ENCODE measurements around the gene MIER3.
"Not testable (repeated sequence)": the region's sequence is repeated elsewhere in the genome, so short reads cannot be mapped to it uniquely, and the experiment has no call there.

MIER3 gene, protein sequence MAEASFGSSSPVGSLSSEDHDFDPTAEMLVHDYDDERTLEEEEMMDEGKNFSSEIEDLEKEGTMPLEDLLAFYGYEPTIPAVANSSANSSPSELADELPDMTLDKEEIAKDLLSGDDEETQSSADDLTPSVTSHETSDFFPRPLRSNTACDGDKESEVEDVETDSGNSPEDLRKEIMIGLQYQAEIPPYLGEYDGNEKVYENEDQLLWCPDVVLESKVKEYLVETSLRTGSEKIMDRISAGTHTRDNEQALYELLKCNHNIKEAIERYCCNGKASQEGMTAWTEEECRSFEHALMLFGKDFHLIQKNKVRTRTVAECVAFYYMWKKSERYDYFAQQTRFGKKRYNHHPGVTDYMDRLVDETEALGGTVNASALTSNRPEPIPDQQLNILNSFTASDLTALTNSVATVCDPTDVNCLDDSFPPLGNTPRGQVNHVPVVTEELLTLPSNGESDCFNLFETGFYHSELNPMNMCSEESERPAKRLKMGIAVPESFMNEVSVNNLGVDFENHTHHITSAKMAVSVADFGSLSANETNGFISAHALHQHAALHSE

DNA sequence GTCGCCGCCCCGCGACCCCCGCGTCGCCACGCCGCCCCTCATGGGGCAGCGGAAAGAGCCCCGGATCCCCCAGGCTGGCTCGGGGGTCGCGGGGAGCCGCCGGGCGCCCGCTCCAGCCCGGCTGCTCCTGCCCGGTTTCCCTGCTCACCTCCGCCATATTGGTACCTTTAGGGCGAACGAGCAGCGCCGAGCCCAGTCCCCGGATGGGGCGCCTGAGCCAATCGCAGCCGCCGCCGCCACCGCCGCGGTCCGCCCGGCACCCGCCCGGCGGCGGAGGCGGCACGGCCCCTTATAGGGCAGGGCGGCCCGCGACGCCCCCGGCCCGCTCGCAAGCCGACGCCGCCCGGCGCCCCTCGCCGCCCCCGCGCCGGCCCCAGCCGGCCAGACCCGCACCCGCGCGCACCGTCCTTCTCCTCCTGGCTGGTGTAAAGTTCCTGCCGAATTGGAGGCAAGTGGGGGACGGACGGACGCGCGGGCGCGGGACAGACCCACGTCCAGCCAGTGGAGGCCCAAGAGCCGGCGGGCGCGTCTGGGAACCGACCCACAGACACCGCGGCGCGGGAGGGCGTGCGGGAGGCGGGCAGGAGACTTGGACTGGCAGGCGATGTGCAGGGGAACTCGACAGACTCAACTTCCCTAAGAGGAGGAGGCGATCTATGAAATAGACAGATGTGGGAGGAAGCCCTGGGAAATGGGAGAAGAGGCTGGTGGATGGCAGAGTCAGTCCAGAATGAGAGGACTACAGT lies at the start of gene MIER3:
Gene MIER3, minus strand, starts transcription at position 178 of the 746 bp plus-strand sequence. Its CDS starts 21 bp downstream, at position 157.
- peak; percentile 90 for DNase-seq (ENCODE audit: low spot score)

DNA sequence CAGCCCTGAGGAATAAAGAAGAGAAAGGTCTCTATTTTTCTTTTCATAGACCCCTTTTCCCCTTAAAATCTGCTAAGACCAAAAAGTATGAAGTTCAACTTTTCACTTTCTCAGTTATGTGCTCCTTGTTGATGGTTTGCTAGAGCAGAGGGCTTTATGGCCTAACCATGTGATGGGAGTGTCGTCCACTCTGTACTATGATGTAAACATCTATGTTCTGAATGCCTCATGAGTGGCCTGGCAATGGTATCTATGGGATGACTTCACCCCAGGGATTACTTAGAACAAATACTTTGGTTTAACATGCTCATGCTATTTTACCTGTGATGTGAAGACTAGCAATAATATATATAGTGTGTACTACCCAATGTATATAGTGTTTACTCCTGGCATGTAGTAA lies 43.7 kb upstream of the MIER3 start:
- DNase-seq (ENCODE audit: low spot score) = no peak

DNA sequence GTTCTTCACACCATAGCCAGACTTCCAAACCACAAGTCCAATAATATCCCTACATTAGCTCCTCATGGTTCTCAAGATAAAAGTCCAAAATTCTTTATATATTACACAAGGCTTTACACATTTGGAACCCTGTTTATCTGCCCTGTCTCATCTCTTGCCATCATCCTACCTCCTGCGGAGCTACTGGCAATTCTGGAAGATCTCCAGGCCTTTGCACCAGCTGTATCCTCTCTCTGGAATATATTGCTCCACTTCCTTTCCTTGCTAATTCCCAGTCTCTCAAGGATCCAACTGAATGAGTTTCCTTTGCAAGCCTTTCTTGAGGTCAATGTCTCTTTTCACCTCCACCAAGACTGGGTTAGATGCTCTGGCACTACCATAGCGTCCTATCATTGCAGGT lies 41.3 kb upstream of the MIER3 start:
- no peak for DNase-seq (ENCODE audit: low spot score)

DNA sequence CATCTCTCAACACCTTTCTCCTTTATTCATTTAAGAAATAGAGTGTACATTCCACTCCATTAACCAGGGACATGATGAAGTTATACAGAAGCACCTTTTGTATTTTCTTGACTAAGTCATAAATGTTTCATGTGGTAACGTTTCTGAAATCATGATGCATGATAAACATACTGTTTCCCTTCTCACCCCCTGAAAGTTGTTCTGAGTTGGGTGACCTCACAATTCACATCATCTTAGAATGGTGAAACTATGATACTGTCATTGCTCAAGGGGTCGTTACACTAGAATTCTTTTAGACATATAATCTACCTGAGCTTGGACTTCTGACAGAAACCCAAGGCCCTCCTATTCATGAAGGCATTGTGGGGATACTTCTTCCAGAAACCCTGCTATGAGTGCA lies 37.8 kb upstream of the MIER3 start:
- DNase-seq (ENCODE audit: low spot score) = no peak

DNA sequence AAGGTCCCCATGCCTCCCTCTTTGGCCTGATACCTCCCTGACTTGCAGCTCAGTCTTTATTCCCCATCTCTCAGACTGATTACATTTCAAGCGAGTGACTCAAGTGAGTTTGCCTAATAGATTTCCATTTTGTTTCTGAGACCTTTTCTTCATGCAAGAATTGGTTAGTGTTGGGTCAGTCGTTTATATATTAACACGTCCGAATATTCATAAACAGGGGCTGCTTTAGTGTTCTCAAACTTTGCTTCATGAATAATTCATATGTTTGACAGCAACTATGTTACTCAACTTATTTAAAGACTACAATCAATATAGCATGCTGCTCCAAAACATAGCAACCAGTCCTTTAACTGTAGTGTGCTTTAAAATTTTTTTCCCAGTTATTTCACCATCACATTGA lies 36.6 kb upstream of the MIER3 start:
- no peak for DNase-seq (ENCODE audit: low spot score)

DNA sequence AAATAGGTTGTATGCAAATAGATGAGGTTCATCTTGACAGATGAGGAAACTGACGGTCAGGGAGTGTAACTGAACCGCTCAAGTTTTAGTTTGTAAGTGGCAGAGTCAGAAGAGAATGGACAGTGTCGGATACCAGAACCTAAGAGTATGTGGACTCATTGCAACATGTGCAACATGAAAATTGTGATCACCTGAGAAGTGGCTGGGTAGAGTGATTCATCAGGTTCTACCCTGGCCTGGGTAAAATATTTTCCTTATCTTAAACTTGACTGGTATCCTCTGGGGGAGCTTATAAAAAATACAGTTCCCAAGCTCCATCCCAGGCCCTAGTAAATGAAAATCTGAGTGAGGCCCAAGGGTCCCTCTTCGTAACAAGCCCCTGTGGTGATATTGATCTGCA lies 35.2 kb upstream of the MIER3 start:
- no peak for DNase-seq (ENCODE audit: low spot score)

DNA sequence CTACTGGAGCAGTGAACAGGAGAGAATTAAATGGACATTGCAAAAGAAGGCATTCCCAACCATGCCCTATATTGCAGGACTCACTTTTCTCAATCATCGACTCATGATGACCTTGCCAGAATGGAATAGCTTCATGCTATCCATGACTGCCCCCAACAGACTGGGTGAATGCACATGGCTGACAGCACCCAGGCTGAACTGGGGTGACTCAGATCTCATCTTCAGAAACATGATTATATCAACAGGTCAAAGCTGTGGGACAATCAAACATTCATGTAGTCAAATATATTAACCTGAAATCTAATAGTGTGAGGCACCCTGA lies 34.7 kb upstream of the MIER3 start:
- DNase-seq (ENCODE audit: low spot score) = no peak

DNA sequence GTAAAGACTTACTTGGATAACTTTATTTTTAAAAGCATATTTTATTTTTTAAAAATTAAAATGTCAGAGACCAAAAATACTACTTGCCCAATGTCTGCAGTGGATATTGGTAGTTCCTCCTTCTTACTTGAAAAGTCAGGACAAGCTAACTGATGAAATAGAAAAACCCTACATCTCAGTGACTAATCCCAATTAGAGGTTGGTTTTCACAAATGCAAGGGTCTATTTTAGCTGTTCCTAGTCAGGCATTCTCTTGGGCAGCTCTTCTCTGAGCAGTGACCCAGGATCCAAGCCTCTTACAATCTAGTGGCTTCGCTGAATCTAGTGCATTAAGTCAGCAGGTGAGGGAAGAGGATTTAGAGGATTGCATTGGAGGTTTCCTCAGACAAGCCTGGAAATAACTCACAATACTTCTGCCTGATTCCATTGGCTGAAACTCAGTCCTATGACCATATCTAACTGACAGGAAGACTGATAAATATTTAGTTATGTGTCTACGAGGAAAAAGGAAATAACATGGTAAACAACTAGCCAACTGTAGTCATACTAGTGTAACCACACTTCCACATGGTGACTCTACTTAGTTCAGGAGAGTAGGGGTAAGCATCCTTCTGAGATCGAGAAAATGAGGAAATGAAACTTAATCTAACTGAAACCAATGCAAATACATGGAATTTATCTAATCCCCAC lies 34.2 kb upstream of the MIER3 start:
- no peak for DNase-seq (ENCODE audit: low spot score)

DNA sequence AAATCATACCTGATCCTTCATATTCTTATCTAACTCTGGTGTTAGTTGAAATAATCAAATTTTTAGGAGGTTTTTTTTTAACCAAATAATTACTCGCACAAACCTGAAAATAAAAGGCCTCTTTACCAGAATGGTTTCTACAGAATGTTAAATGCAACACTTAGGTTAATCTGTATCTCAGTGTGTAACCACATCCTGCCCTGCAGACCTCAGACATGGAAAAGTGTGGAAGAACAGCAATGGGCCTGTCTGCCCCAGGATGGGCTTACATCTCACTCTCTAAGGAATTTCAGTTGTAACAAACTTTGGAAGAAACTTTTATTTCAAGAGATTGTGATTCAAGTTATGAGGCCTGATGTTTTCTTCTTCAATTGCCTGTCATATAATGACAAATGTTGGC lies 32.5 kb upstream of the MIER3 start:
- DNase-seq (ENCODE audit: low spot score) = no peak

DNA sequence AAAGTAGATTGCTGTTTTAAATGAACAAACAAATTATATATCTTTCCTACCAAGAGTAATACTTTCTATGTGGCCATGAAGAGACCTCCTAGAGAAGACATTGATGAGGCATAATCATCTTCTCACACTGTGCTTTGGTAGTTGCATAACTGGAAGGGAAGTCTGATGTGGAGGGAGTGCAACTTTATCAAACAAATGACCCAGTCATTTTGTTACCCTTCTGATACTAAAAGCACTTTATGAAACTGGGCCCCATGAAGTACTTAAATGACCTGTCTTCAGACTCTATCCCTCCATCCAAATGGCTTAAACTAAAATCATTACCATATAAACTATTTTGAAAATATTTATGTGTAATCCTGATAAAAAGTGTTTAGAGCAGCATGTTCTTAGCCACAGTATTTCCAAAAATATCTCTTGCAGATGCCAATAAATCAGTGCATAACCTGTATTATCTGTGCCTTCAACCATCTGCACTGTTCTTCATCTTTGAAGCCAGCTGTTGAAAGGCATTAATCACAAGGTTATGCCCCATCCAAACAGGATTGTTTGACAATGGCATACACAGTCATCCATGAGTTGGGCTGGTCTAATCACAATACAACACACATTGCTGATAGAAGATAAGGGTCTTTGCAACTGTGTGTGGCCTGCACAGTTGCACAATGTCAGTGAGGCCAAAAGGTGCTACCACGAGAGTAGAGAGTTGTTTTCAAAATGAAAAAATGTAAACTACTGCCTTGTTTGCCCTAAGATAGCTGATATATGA lies 31.9 kb upstream of the MIER3 start:
- DNase-seq (ENCODE audit: low spot score) = no peak

DNA sequence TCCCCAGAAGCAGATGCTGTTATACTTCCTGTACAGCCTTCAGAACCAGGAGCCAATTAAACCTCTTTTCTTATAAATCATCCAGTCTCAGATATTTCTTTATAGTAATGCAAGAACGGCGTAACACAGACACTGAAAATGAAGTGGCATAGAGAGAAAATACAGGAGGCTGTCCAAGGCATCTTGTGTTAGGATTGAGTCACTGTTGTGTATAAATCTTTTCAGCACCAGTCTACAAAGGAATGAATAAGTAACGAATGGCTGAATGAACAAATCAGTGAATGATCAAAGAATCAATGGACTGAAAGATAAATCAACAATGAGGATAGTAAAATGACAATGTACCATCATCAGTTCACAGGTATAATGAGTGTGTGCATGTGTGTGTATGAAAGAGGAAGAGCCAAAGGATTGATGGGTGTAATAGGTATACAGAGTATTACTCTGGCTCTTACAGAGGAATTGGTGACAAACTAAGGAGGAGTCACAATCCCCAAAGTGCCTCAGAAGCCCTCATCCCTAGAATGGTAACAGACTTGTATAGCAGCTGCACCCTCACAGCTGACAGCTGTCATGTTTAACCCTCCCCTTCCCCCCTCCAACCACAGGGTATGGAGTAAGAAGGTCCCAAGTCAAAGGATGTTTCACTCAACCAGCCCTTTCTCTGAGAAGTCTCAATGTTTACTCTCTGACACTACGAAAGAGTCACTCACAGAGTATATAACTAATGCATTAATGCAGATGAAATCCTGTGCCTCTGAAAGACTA lies 29.8 kb upstream of the MIER3 start:
- DNase-seq (ENCODE audit: low spot score) = no peak

DNA sequence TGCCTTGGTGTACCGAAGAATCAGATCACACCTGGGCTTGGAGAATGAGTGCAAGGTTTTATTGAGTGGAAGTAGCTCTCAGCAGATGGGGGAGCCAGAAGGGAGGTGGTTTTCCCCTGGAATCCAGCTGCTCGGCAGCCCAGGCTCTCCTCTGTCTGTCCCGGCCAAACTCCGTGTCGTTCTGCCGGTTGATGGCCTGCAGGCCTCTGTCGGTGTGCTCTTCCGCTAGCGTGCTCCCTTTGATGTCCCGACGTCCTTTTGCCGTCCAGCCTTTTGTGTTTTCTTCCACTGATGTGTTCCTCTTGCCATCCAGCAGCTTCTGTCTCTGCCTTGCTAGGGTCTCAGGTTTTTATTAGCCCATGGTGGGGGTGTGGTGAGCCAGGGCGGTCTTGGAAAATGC lies 28.0 kb upstream of the MIER3 start:
- no peak for DNase-seq (ENCODE audit: low spot score)

DNA sequence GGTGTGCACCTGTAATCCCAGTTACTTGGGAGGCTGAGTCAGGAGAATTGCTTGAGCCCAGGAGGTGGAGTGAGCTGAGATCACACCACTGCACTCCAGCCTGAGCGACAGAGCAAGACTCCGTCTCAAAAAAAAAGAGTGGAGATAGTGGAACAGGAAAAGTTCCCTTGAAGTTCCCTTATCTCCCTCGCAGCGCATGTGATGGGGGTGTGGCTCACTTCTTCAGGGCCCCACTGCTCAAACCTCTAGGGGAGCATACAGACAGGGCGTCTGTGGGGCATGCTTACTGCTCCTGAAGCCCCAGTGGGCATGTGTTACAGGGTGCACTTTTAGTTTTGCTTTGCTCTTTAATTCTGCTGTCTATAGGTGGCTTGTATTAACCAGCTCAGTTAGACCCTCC lies 27.6 kb upstream of the MIER3 start:
- not testable (repeated sequence) for DNase-seq (ENCODE audit: low spot score)

DNA sequence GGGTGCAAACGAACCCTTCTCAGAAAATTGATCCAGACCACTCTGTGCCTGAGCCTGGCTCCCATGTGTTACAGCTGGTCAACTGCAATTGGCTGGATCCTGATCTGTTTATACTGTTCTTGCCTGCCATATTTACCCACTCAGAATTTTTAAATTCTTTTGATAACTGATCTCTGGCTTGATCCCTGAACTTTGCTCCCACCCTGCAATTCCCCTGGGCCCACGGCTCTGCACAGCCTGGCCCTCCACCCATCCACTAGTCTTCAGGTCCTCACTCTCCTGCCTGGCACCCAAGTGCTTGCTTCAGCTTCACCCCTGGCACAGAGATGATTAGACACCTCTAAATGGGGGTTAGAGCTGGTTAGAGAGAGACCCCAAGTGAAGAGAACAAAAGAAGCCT lies 25.9 kb upstream of the MIER3 start:
- DNase-seq (ENCODE audit: low spot score) = no peak

DNA sequence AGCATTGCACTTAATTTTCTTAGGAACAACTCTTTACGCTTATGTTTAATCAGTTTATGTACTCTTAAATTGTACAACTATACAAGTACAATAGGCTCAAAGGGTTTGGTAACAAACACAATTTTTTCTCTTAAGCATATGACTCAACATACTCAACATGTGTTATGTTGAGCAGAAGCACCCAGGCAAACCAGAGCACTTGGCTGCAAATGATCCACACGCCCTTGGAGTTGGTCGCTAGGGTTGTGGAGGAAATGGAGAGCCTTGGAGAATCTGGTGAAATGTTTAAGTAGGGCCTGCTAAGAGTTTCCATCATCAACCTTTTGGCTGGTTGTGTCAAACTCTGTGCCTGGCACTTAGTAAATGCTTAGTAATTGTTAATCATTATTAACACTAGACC lies 25.1 kb upstream of the MIER3 start:
- DNase-seq (ENCODE audit: low spot score) = no peak

DNA sequence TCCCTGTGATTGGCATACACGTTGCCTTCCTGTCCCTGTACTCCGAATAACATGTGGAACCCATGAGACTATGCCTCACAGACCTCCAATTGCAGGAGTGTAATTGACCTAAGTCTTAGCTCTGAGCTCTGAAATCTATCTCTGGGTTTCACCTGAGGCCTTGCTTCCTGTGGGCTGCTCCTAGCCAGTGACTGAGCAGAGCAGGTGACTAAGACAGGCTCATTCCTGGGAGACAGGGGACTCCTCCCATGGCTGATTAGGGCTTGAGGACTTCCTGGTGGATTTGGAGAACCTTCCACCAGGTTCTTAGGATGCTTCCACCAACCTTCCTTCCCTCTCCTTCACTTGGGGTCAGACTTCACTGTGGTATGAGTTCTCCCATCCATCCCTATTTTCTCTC lies 22.3 kb upstream of the MIER3 start:
- no peak for DNase-seq (ENCODE audit: low spot score)

DNA sequence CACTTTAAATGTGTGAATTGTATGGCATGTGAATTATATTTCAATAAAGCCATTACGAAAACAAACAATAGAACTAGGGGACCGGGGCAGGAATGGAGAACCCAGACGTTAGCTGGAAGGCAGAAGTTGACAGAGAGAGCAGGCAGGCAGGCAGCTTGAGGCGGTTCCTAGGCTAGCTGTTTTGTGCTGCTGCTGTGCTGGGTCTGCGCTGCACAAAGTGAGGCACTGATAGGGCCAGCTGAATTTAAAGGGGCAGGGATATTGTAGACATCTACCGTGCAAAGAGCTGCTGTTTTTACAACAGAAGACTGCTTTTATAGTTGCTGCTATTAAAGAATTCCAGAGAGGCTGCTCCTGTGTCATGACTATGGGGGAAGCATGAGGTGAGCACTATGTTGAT lies 21.6 kb upstream of the MIER3 start:
- no peak for DNase-seq (ENCODE audit: low spot score)

DNA sequence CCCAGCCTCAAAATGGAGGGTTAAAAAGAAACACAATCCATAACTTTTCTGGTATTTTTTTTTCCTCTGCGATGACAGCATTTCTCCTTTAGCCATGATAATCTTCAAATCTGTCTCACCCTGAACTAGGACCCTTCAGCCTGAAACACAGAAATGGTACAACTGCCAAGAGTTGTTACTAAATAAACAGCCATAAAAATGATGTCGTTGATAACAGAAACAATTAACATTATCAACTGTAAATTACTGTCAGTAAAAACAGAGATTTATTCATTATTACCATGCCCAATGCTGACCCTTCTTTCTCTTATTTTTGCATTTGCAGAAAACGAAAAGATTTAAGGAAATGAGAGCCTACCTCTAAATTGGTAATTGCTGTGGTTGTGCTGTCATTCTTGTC lies 19.4 kb upstream of the MIER3 start:
- no peak for DNase-seq (ENCODE audit: low spot score)

DNA sequence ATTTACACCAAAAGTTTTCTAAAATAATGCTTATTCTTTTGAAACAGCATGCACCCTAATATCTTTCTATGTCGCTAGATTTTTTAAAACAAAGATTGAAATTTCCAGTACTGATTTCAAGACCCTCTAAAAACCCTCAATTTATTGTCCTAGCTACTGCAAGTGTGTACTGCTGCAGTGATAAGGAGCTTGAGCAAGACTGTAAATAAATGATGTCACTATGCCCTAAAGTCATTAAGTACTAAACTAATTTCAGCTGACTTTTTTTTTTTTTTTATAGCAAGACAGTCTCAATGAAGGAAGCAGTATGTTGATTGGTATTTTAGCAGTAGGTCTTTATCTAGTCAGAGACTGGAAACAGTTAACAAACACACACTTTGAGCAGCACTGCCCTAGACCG lies 12.2 kb upstream of the MIER3 start:
- no peak for DNase-seq (ENCODE audit: low spot score)

DNA sequence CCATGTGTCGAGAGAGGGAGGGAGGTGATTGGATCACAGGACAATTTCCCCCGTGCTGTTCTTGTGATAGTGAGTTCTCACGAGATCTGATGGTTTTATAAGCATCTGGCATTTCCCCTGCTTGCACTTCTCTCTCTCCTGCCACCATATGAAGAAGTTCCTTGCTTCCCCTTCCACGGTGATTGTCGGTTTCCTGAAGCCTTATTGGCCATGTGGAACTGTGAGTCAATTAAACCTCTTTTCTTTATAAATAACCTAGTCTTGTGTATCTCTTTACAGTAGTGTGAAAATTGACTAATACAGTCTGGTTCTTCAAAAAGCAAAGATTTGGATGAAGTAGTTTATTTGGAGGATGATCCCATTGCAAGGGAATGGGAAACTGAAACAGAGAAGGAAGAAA lies 11.3 kb upstream of the MIER3 start:
- DNase-seq (ENCODE audit: low spot score) = no peak

DNA sequence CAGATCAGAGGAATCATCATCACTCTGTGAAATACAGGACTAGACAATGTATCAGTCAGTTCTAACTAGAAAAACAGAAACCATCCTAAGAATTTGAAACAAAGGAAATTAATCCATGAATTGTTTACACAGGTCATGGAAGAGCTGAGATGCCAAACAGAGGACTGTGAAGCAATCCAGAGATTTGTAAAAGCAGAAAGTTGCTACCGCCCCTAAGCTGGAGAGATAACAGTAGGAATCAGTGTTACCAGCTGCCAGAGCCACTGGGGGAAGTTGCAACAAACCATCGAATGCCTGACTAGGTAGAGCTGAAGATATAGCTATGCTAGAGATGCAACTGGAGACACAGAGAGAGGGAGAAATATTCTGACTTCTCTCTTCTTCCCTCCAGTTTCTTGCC lies 10.4 kb upstream of the MIER3 start:
- DNase-seq (ENCODE audit: low spot score) = no peak

Measured in ecto neural progenitor cell (in vitro differentiated cells).